Stimulated activated CD8-positive, alpha-beta memory T cell treated with anti-CD3 and anti-CD28 coated beads, Interleukin-12 subunit alpha, Interleukin-12 subunit beta, amount 100 ng/mL, for 1 hour (primary cell): ENCODE measurements around the gene GTF2I.
"Not testable (repeated sequence)": the region's sequence is repeated elsewhere in the genome, so short reads cannot be mapped to it uniquely, and the experiment has no call there.

Experiments
- DNase-seq: peaks from one replicate; pipeline ENCODE4 v3.0.0-alpha.2; 2020; ENCODE audit warnings: low read depth

Gene GTF2I

DNA sequence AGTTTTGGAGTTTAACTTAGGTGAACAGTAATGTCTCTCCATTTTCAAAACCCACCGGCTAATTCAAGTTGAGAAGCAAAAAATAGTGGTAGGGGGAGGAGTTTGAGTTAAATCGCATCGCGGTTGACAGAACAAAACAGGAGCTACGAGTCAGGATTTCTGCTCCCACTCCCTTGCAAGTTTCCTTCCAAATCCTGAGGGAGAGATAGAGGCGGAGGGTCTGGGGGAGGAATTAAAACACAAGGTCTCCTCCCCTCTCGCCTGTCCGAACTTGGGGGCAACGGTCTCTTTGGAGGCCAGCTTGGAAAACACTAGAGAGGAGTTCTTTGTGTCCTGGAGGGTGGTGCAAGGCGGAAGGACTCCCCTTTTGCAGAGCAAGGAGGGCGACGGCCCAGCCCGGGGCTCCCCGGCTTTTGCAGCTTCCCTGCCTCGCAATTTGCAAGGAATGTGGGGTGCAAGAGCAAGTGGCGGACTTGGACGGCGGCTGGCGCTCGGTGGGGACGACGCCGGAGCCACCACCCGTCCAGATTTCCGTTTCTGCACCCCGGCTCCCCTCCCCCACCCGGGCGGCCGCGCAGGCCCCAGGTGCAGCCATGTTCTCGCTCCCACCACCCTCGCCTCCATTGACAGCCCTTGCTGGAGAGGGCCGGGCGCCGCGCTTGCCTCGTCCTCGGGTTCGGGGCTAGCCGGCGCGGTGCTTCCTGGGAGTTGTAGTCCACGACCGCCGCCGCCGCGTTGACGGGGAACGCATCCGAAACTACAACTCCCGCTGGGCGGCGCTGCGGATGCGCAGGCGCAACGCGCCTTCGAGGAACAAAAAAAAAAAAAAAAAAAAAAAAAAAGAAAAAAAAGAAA, 454 bp upstream of the GTF2I start:
- DNase-seq = peak; percentile 95

DNA sequence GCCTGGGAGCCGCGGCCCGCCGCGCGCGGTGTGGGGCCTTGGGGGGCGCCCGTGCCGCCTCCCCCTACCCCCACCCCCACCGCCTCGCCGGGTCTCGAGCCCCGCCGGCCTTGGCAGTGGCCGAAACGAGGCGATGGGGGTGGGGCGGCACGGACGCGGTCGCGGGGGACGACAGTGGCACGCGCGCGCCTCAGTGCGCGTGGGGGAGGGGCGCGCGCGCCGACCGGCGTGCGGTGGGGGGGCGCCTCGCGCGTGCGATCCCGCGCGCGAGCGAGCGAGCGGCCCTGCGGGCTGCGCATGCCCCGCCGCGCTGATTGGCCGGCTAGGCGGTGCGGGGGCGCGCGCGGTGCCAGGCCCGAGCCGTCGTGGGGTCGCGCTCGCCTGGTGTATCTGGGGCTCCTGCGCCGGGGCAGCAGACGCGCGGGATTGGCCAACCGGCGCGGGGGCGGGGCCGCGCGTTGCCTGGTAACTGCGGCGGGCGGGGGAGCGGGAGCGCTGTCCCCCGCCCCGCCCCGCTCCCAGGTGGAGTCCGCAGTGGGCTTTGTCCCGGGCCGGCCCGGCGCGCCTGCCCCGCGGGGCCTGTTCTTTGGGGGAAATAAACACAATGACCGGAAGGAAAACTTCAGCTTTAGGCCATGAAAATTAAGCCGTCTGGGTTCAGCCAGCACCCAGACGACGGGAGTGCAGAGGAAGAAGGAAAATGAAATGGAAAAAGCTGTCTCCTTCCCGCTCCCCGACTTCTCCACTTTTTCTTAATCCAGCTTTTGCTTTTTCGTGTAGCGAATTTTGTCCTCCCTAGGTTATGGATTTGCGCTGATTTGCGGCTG, 873 bp downstream of the GTF2I start:
- peak; percentile 72 for DNase-seq

DNA sequence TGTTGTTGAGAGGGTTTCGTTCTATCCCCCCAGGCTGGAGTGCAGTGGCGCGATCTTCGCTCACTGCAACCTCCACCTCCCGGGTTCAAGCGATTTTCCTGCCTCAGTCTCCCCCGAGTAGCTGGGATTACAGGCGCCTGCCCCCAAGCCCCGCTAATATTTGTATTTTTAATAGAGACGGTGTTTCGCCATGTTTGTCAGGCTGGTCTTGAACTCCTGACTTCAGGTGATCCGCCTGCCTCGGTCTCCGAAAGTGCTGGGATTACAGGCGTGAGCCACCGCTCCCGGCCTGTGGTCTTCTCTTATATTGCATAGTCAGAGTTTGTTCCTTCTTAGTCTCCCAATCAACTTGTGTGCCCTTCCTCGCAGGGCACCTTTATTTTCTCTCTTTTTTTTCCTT, 2.7 kb downstream of the GTF2I start:
- not testable (repeated sequence) for DNase-seq

DNA sequence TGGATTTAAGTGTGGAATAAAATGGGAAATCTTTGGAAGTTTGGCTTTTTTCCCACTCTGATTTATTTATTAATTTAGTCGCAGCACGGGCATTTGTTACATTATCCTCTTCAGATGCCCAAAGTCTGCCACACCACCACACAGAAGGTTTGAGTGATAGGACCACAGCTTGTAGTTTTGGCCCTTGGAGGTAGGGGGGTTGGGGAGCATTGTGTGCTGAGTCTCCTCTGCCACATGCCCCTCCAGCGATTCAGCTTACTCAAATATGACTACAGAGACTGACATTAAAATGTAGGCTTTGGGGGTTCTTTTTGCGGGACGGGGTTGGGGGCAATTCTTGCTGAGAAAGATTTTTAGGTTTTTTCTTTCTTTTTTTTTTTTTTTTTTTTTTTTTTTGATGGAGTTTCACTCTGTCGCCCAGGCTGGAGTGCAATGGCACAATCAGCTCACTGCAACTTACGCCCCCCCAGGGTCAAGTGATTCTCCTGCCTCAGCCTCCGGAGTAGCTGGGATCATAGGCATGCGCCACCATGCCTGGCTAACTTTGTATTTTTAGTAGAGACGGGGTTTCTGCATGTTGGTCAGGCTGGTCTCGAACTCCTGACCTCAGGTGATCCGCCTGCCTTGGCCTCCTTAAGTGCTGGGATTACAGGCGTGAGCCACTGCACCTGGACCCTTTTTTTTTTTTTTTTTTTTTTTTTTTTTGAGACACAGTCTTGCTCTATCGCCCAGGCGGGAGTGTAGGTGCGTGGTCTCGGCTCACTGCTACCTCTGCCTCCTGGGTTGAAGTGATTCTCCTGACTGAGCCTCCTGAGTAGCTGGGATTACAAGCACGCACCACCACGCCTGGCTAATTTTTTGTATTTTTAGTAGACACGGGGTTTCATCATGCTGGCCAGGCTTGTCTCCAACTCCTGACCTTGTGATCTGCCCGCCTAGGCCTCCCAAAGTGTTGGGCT, 4.6 kb downstream of the GTF2I start:
- DNase-seq = not testable (repeated sequence)

DNA sequence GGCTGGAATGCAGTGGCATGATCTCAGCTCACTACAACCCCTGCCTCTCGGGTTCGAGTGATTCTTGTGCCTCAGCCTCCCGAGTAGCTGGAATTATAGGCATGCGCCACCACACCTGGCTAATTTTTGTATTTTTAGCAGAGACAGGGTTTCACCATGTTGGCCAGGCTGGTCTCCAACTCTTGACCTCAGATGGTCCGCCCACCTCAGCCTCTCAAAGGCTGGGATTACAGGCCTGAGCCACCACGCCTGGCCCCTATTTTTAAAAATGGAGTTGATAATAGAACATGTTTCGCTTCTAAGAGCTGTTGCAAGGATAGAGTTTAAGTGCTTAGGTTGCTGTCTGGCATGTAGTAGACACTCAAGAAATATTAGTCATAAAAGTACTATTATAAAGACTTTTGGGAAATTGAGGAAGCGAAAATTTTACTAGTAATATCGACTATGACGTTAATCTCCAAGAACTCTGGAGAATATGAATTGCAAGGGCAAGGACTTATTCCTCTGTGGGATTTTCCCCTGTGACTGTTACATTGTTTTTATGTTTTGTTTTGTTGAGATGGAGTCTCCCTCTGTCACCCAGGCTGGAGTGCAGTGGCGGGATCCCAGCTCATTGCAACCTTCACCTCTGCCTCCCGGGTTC, 7.9 kb downstream of the GTF2I start:
- no peak for DNase-seq

DNA sequence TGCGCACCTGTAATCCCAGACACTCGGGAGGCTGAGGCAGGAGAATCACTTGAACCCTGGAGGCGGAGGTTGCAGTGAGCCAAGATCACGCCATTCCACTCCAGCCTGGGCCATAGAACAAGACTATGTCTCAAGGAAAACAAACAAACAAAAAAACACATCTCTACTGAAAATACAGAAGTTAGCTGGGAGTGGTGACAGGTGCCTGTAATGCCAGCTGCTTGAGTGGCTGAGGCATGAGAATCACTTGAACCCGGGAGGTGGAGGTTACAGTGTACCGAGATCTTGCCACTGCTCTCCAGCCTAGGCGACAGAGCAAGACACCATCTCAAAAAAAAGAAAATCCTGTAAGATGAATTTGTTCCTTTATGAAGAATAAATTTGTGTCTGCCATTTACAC, 9.5 kb downstream of the GTF2I start:
- not testable (repeated sequence) for DNase-seq

DNA sequence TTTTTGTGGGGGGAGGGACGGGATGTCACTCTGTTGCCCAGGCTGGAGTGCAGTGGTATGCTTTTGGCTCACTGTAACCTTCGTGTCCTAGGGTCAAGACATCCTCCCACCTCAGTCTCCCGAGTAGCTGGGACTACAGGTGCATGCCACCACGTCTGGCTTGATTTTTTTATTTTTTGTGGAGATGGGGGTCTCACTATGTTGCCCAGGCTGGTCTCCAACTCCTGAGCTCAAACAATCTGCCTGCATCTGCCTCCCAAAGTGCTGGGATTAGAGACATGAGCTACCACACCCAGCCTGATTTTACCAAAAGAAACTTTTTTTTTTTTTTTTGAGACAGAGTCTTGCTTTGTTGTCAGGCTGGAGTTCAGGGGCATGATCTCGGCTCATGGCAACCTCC, 10.0 kb downstream of the GTF2I start:
- DNase-seq = not testable (repeated sequence)

DNA sequence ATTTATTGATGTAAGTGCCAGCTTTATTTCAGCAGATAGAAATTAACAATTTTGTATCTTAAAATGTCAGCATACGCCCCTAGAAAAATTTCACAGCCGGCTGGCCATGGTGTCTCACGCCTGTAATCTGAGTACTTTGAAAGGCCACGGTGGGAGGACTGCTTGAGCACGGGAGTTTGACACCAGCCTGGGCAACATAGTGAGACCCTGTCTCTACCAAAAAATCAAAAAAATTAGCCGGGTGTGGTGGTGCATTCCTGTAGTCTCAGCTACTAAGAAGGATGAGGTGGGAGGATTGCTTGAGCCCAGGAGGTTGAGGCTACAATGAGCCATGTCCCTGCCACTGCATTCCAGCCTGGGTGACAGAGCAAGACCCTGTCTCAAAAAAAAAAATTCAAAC, 14.1 kb downstream of the GTF2I start:
- no peak for DNase-seq

DNA sequence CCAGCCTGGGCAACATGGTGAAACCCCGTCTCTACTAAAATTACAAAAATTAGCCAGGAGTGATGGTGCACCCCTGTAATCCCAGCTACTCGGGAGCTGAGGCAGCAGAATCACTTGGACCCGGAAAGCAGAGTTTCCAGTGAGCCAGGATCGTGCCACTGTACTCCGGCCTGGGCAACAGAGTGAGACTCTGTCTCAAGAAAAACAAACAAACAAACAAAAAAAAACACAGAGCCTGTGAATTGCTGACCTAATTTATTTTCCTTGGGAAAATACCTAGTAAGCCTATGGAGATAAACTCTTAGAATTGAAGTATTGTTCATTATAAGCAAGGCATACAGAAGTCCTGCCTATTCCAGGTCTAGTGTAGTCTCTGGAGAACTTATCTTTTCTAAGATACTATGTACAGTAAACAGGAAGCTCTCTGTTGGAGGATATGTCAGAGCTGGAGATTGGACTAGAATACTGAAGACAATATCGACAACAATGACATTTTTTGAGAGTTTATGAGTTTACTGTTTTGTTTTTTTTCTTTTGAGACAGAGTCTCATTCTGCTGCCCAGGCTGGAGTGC, 14.9 kb downstream of the GTF2I start:
- no peak for DNase-seq

DNA sequence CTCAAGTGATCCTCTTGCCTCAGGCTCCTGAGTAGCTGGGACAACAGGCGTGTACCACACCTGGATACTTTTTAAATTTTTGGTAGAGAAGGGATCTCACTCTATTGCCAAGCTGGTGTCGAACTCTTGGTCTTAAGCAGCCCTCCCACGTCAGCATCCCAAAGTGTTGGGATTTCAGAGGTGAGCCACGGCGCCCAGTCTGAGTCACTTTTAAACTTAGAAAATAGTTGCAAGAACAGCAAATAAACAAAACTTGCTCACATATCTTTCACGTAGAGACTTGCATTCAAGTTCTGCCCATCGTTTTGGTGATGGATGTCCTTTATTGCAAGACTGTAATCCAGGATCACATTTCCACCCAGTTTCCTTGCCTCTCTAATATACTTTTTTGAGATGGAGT, 16.6 kb downstream of the GTF2I start:
- no peak for DNase-seq

DNA sequence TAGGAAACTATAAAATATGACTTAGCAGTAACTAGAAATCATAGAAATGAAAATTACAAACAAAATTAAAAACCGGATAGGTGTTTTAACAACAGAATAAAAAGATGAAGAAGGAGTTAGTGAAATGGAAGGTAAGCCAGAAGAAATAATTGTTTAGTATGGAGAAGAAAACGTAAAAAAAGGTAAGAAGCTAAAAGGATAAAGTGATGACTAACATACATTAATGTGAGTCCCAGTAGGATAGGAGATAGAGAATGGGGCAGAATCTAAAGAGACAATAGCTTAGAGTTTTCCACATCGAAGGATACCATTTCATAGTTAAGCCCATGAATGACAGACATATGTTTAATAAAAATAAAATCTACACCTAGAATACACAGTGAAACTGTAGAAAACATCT, 25.3 kb downstream of the GTF2I start:
- DNase-seq = no peak

DNA sequence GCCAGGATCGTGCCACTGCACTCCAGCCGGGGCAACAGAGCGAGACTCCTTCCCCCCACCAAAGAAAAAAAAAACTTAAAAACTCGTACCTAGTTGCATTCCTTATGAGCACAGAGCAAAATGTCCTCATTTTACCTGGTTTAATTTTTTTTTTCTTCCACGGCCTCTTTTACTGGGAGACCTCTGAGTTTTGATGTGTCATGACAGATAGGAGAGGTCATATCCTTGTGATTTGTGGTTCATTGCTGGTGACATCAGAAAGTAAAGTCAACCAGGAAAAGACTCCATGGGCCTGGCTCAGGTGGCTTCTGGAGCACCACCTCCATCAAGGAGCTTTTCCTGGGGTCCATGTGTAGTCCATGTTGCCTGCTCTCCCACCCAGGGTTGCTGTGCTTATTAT, 26.3 kb downstream of the GTF2I start:
- DNase-seq = no peak

DNA sequence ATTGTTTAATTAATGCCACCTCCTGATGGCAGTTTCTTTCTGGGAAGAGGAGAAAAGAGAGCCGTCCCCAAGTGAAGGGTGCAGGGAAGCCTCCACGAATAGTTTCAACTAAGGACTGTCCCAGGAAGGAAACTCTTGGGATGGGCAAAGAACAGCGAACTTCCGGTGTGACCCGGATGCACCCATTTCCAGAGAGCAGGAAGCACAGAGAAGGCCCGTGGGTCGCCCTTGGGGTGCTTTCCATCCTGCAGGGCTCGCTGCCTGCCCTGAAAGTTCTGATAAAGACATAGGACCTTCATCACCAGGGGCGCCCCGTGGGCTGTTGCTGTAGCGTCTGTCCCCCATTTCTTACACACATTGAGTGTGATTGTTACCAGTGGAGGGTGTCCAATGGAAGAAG, 27.0 kb downstream of the GTF2I start:
- no peak for DNase-seq

DNA sequence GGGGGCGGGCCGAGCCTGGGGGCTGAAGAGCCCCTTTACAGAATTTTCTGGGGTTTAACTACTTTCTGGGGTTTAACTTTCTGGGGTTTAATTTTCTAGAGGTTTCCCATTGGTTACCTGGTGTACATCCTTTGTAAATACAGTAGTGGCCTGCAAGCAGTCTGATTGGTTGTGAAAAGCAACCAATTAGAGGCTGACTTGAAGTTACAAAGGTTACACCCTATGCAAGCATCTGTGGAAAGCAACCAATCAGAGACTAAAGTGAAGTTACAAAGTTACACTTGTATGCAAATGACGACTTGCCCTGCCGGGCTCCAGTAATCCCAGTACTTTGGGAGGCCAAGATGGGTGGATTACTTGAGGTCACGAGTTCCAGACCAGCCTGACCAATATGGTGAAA, 27.4 kb downstream of the GTF2I start:
- no peak for DNase-seq

DNA sequence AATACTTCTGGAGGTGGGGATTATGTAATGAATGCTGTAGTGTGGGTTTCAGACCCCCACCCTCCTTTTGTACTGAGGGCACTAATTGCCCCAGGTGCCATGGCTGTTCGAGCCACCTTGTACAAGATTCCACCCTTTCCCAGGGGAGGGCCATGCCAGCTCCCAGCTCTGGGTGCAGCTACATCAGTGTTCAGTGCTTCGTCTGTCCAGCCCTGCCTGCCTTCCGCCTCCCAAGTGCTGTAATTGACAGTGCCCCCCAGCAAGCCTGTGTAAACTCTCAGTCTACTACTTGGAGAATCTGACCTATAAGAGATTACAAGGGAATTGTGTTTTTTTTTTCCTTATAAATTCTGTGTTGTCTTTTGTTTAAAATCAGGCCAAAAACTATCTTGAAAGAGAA, 33.0 kb downstream of the GTF2I start:
- no peak for DNase-seq

DNA sequence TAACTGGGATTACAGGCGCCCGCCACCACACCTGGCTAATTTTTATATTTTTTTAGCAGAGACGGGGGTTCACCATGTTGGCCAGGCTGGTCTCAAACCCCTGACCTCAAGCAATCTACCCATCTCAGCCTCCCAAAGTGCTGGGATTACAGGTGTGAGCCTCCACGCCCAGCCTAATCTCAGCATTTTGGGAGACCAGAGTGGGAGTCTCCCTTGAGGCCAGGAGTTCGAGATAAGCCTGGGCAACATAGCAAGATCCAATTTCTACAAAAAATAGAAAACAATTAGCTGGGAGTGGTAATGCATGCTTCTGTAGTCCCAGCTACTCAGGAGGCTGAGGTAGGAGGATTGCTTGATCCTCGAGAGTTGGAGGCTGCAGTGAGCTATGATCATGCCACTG, 46.9 kb downstream of the GTF2I start:
- DNase-seq = not testable (repeated sequence)

DNA sequence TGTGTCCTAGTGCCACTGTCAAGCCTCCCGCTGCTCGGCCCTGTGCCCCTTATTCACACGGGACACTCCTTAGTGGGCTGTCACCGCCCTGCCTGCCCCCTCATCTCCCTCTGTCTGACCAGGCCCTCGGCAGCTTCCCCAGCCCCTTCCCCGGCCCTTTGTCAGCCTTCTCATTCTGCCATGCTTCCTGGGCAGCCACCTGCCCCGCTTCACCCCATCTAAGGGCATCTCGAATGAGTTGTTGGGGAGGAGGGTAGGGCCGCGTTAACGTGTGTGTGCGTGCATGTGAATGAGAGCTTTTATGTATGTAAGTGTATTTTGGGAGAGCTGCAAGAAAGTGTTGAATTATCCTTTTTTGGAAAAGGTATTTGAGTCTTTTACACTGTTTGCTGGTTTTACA, 49.7 kb downstream of the GTF2I start:
- no peak for DNase-seq

DNA sequence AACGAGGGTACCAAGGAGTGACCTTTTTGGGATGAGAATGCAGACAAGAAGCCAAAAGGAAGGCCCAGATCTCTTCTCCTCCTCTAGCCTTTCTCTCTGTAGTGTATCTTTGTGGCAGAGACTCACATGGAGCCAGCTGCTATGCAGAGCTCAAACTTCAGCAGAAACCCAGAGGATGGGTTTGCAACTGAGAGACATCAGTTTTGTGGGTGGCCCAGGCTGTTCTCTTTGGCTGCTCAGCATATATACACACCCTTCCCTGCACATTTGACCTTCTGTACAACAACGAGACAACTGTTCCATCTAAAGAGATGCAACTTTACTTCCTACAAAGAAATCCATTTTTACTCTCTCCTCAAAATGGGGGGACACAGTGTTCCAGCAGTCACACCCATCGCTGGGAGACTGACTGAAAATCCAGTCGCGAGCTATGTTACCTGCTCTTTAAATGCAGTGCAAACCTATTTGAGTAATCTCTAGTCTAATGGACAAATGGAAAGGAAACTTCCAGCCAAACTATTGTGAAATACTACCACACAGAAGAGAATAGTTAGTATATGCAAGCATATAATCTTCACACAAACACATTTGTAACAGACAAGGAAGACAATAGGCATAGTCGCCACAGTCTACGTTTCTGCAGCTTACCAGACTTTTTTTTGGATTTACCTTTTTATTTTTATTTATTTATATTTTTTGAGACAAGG, 51.2 kb downstream of the GTF2I start:
- DNase-seq = no peak

DNA sequence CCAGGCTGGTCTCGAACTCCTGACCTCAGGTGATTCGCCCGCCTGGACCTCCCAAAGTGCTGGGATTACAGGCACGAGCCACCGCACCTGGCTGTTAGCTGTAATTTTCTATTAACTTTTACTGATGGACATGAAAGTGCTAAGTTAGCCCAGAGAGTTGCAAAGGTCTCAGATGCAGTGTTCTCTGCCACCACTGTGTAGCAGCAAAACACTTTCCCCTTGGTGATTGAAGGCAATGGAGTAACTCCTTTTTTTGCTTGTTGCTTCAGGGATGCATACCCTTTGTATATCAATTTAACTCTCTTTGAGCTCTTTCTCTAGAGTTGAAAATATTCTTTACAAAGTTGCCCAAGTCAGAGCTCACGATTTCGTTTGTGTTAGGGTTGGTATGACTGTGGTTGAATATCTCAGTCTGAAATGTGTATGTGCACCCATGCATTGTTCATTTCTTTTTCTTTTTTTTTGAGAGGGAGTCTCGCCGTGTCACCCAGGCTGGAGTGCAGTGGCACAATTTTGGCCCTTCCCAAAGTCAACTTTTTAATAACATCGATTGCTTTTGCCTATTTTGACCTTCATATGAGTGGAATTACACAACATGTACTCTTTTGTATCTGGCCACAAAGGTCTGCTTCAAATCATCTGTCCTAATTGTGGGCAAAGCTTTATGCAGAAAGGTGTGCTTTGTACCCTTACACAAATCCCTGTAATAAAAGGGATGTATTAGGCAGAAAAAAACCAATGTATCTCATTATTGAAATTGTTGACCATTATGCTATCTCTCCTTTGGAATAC, 52.6 kb downstream of the GTF2I start:
- no peak for DNase-seq

DNA sequence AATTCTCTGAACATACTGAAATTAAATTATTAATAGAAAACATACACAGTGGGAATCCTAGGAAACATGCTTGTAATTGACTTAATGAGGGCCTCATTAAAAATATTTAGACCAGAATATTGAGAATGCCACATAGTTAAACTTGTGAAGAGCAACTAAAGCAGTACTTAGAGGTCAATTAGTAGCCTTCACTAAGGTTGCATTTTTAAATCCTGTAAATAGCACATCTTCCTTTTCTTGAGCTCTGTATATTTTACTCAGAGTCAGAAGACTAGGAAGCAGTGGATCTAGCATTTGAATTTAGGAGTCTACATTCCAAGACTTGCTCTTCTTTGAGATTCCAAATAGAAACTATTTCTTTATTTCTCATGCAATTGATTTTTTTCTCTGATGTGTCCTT, 56.0 kb downstream of the GTF2I start:
- no peak for DNase-seq
